H1 (cell line): ENCODE results near the gene ISCA2. TPM values are rescaled to one million over a fixed set of nuclear protein-coding genes. Genes with fewer than 3 reads are reported as not detected.

ENCODE experiments used
- CTCF ChIA-PET: fragments of 300-600 bp; sonication (Branson Sonifier 250); formaldehyde crosslinking; loops from one replicate; lab custom pipeline; 2021; ENCODE audit not compliant: partially characterized antibody; lab: Charles Lee
- POLR2A ChIA-PET: fragments of 300-600 bp; sonication (Branson Sonifier 250); formaldehyde crosslinking; loops from one replicate; lab custom pipeline; 2021; ENCODE audit warnings: inconsistent platforms; ENCODE audit not compliant: partially characterized antibody; lab: Charles Lee
- DNase-seq, 2 experiments: peaks; one replicate each; pipeline versions ENCODE4 v3.0.0 to v3.0.0-alpha.2; 2010 to 2022; ENCODE audit warnings: low spot score in 2 of 2, low read depth in 1 of 2, mixed read lengths in 1 of 2
- FAIRE-seq: peaks from 2 replicates; lab custom pipeline; 2011; peaks lifted over from hg19 to GRCh38; lab: Jason Lieb, UNC
- H2AFZ ChIP-seq: 2 replicates; pipeline ENCODE4 v1.8.1; 2012; ENCODE audit warnings: low read length, inconsistent platforms
- H2AK5ac ChIP-seq: 2 replicates; pipeline ENCODE4 v1.6.1; 2013; ENCODE audit warnings: low read depth, low read length
- H2BK120ac ChIP-seq: replicated peaks from 2 replicates; pipeline ENCODE3; 2013; ENCODE audit warnings: low read depth, low read length, inconsistent platforms
- H2BK12ac ChIP-seq: 2 replicates; pipeline ENCODE4 v1.6.1; 2013; ENCODE audit warnings: low read depth, low read length
- H2BK15ac ChIP-seq: 2 replicates; pipeline ENCODE4 v1.6.1; 2013; ENCODE audit warnings: low read length
- H2BK20ac ChIP-seq: 2 replicates; pipeline ENCODE4 v1.6.1; 2013; ENCODE audit warnings: low read length
- H2BK5ac ChIP-seq: 2 replicates; pipeline ENCODE4 v1.6.1; 2013; ENCODE audit warnings: low read depth, low read length
- H3K14ac ChIP-seq: 2 replicates; pipeline ENCODE4 v1.6.1; 2013; ENCODE audit warnings: inconsistent platforms; ENCODE audit not compliant: insufficient read length
- H3K18ac ChIP-seq: 2 replicates; pipeline ENCODE4 v1.6.1; 2013; ENCODE audit warnings: low read length; ENCODE audit errors: extremely low read depth
- H3K23ac ChIP-seq: 2 replicates; pipeline ENCODE4 v1.6.1; 2013; ENCODE audit warnings: inconsistent platforms; ENCODE audit not compliant: insufficient read length
- H3K23me2 ChIP-seq: 2 replicates; pipeline ENCODE4 v1.6.1; 2013; ENCODE audit warnings: low read depth, low read length
- H3K27ac ChIP-seq: 2 replicates; pipeline ENCODE4 v1.6.1; 2011; ENCODE audit warnings: low read depth, low read length, inconsistent platforms
- H3K27me3 ChIP-seq, 4 experiments: replicated peaks in 1 of 4; 1 replicate in 1 of 4; 2 replicates in 3 of 4; pipeline versions ENCODE4 v1.6.1 to v1.8.1; 2011 to 2013; ENCODE audit warnings: low read length in 3 of 4, mild to moderate bottlenecking in 3 of 4, inconsistent platforms in 2 of 4, mixed read lengths in 2 of 4, moderate library complexity in 1 of 4; ENCODE audit not compliant: control insufficient read depth in 3 of 4, insufficient read depth in 3 of 4; ENCODE audit errors: extremely low read depth in 1 of 4
- H3K36me3 ChIP-seq, 4 experiments: 2 replicates each; pipeline versions ENCODE4 v1.6.1 to v1.8.1; 2011 to 2013; ENCODE audit warnings: mild to moderate bottlenecking in 4 of 4, low read length in 3 of 4, moderate library complexity in 2 of 4, control low read depth in 1 of 4, inconsistent platforms in 1 of 4; ENCODE audit not compliant: insufficient read depth in 4 of 4, control insufficient read depth in 2 of 4
- H3K4ac ChIP-seq: replicated peaks from 2 replicates; pipeline ENCODE3; 2013; ENCODE audit warnings: low read length, low read depth, mixed read lengths, inconsistent platforms; ENCODE audit not compliant: insufficient read length
- H3K4me1 ChIP-seq, 4 experiments: replicated peaks in 1 of 4; 1 replicate in 1 of 4; 2 replicates in 3 of 4; pipeline versions ENCODE4 v1.6.1 to v1.8.1; 2011 to 2013; ENCODE audit warnings: low read length in 3 of 4, inconsistent platforms in 2 of 4, mixed read lengths in 1 of 4; ENCODE audit not compliant: insufficient read depth in 4 of 4, control insufficient read depth in 3 of 4
- H3K4me2 ChIP-seq, 2 experiments: 2 replicates each; pipeline versions ENCODE4 v1.6.1 to v1.8.1; 2011 to 2013; ENCODE audit warnings: low read depth in 2 of 2, low read length in 2 of 2, control low read depth in 1 of 2, inconsistent platforms in 1 of 2, mild to moderate bottlenecking in 1 of 2; ENCODE audit not compliant: insufficient read depth in 1 of 2
- H3K4me3 ChIP-seq, 4 experiments: fragments of 200-600, 300-600 bp in 1 of 4; sonication (generic), shearing (Covaris generic), sonication (Bioruptor Twin) in 1 of 4; 2 replicates each; pipeline versions ENCODE4 v1.5.1 to v1.8.1; 2011 to 2016; ENCODE audit warnings: low read length in 4 of 4, low read depth in 3 of 4, control low read depth in 2 of 4, inconsistent platforms in 2 of 4, mild to moderate bottlenecking in 2 of 4, mixed read lengths in 1 of 4, moderate library complexity in 1 of 4; ENCODE audit not compliant: insufficient read depth in 2 of 4; ENCODE audit errors: extremely low read depth in 1 of 4
- H3K56ac ChIP-seq: replicated peaks from 2 replicates; pipeline ENCODE3; 2013; ENCODE audit warnings: low read depth, mild to moderate bottlenecking, mixed read lengths, low read length, inconsistent platforms; ENCODE audit not compliant: insufficient read length
- H3K79me1 ChIP-seq: 2 replicates; pipeline ENCODE4 v1.6.1; 2013; ENCODE audit warnings: low read depth, low read length, control low read depth
- H3K79me2 ChIP-seq, 2 experiments: 2 replicates each; pipeline versions ENCODE4 v1.6.1 to v1.8.1; 2012 to 2013; ENCODE audit warnings: low read length in 2 of 2, mild to moderate bottlenecking in 2 of 2, inconsistent platforms in 1 of 2; ENCODE audit not compliant: insufficient read depth in 2 of 2, control insufficient read depth in 1 of 2
- H3K9ac ChIP-seq, 4 experiments: replicated peaks in 1 of 4; 1 replicate in 1 of 4; 2 replicates in 3 of 4; pipeline versions ENCODE4 v1.6.1 to v1.8.1; 2011 to 2013; ENCODE audit warnings: low read depth in 3 of 4, low read length in 3 of 4, control low read depth in 2 of 4, mild to moderate bottlenecking in 2 of 4, moderate library complexity in 2 of 4, inconsistent platforms in 1 of 4; ENCODE audit errors: extremely low read depth in 1 of 4
- H3K9me3 ChIP-seq, 2 experiments: 2 replicates each; pipeline versions ENCODE4 v1.6.1 to v1.8.1; 2012 to 2013; ENCODE audit warnings: mild to moderate bottlenecking in 2 of 2, moderate library complexity in 2 of 2, control low read depth in 1 of 2, inconsistent platforms in 1 of 2, low read depth in 1 of 2, low read length in 1 of 2, mixed read lengths in 1 of 2; ENCODE audit not compliant: insufficient read depth in 2 of 2
- H4K20me1 ChIP-seq, 2 experiments: replicated peaks in 1 of 2; 2 replicates each; pipeline versions ENCODE3 to v1.8.1; 2011 to 2013; ENCODE audit warnings: inconsistent platforms in 2 of 2, low read length in 2 of 2, mild to moderate bottlenecking in 1 of 2; ENCODE audit not compliant: insufficient read depth in 2 of 2, control insufficient read depth in 1 of 2
- H4K5ac ChIP-seq: 2 replicates; pipeline ENCODE4 v1.6.1; 2013; ENCODE audit warnings: low read length, low read depth, mixed read lengths, inconsistent platforms; ENCODE audit not compliant: insufficient read length
- H4K8ac ChIP-seq: 2 replicates; pipeline ENCODE4 v1.8.0; 2013; ENCODE audit warnings: mild to moderate bottlenecking, moderate library complexity, low read length, inconsistent platforms; ENCODE audit not compliant: insufficient read depth; ENCODE audit errors: extremely low read depth
- H4K91ac ChIP-seq: replicated peaks from 2 replicates; pipeline ENCODE3; 2013; ENCODE audit warnings: low read length, mixed read lengths, inconsistent platforms; ENCODE audit not compliant: insufficient read length
- ATF2 ChIP-seq: IDR thresholded peaks from 2 replicates; pipeline ENCODE4 v1.6.1; 2012; ENCODE audit warnings: low read length, inconsistent platforms
- BACH1 ChIP-seq: IDR thresholded peaks from 2 replicates; pipeline ENCODE4 v1.6.1; 2012; ENCODE audit warnings: low read length, improper control_type of control experiment
- CBX5 ChIP-seq: fragments of 300-800, 300-1000 bp; sonication (generic); IDR thresholded peaks from 2 replicates; pipeline ENCODE4 v1.7.1; 2016; ENCODE audit warnings: antibody characterized with exemption, low read length, low read depth
- CHD1 ChIP-seq: IDR thresholded peaks from 2 replicates; pipeline ENCODE4 v1.6.1; 2012; ENCODE audit warnings: low read depth, low read length, improper control_type of control experiment
- HDAC6 ChIP-seq: IDR thresholded peaks from one replicate; pipeline ENCODE4 v1.7.1; 2012; ENCODE audit warnings: low read depth, mild to moderate bottlenecking, inconsistent platforms, low read length, moderate library complexity
- NRF1 ChIP-seq: IDR thresholded peaks from 2 replicates; pipeline ENCODE4 v1.6.1; 2011; ENCODE audit warnings: mild to moderate bottlenecking, low read depth, low read length, improper control_type of control experiment
- POU5F1 ChIP-seq: IDR thresholded peaks from 2 replicates; pipeline ENCODE4 v1.6.1; 2011; ENCODE audit warnings: low read depth, mild to moderate bottlenecking, low read length, moderate library complexity
- SP4 ChIP-seq: IDR thresholded peaks from 2 replicates; pipeline ENCODE4 v1.6.1; 2012; ENCODE audit warnings: low read length, inconsistent platforms
- TAF1 ChIP-seq: IDR thresholded peaks from 2 replicates; pipeline ENCODE4 v1.6.1; 2011; ENCODE audit warnings: mild to moderate bottlenecking, low read depth, low read length
- TAF7 ChIP-seq: optimal IDR thresholded peaks from 2 replicates; pipeline ENCODE3; 2011; ENCODE audit warnings: low read depth, mild to moderate bottlenecking, inconsistent platforms, low read length, moderate library complexity, borderline replicate concordance
- WGBS, 2 experiments: shearing (Covaris generic) in 1 of 2; methylation state at CpG; one replicate each; pipeline versions ENCODE4 v1.1.6 to v1.1.7; 2013 to 2015; ENCODE audit warnings: low lambda C conversion rate in 2 of 2, mixed read lengths in 2 of 2, inconsistent platforms in 1 of 2, low coverage in 1 of 2, missing lambda C conversion rate in 1 of 2; ENCODE audit not compliant: insufficient replicate concordance in 2 of 2, insufficient coverage in 1 of 2, insufficient read length in 1 of 2; ENCODE audit errors: extremely low coverage in 1 of 2, missing lambda C conversion rate in 1 of 2; 5-methylcytosine and 5-hydroxymethylcytosine counted together
- polyA plus RNA-seq, 7 experiments: library from polyadenylated mRNA; depleted of rRNA in 3 of 7; stranded (reverse) in 5 of 7; unstranded in 2 of 7; fragments of >200 nt in 5 of 7; fragments of 200-250 nt in 2 of 7; gene quantifications; 1 replicate in 5 of 7; 2 replicates in 1 of 7; 4 replicates in 1 of 7; pipeline versions ENCODE4 v1.2.1 to v1.2.3, GENCODE V29; 2011 to 2013; ENCODE audit warnings: missing spikeins in 2 of 7, mixed read lengths in 2 of 7
- total RNA-seq: library from RNA; stranded (reverse); fragmentation: NEBNext Ultra II Directional; extraction: Animal tissue kit (Norgen Biotek cat#: 25700); gene quantifications from 2 replicates; pipeline ENCODE4 v1.2.1, GENCODE V29; 2021
- TF ChIP-seq, protein P1 (sequence below): IDR thresholded peaks from 2 replicates; pipeline ENCODE4 v1.6.1; 2011; ENCODE audit warnings: low read length, improper control_type of control experiment

ISCA2 gene
- total and polyA plus RNA-seq, 2 of the 8 experiments (the other 6 are each of a cell fraction or from before 2014, with no cell fraction given) = 43.5 to 78.6 TPM

DNA sequence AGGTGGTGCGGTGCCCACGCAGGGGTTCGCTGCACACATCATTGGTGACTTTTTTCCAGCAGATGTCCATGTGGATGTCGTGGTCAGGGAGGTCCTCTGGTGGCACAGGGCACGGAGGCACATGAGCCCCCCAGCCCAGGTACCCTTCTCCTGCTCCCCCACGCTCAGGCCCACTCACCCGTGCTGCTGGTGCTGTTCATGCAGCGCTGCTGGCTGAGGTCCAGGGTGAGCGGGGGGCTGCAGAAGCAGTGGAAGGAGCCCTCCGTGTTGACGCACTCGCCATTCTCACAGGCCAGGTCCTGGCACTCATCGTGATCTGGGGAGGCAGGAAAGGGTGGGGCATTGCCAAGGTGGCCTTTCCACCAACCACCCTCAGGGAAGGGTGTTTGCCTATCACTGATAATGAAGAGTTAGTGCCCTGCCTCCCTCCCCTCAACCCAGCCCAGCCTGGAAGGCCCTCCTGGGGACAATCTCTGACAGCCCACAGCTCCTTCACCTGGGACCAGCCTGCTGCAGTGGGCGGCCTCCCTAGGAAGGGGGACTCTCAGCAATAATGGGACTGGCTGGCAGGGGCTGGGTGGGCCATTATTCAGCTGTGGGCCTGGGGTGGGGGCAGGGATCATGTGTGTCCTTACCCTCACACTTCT is 9.8 kb downstream of the ISCA2 start:
- WGBS, 2 experiments = 91% methylated on average over 14 of the region's 14 CpGs; no CpG with 5 or more reads in 1 of the 2 experiments
- ChIA-PET POLR2A (interaction anchor here (0.7 kb wide), 1 partner anchor 28 kb away, joined by 3 read pairs; no protein-coding TSS in a partner anchor), CTCF (interaction anchor here (0.6 to 5.1 kb wide), 30 partner anchors 13 to 301 kb away, joined by 3 to 61 read pairs (median 5); no protein-coding TSS in a partner anchor)
- DNase-seq = no peak
- no peaks in the 10 kb centered on the region for H3K9me3 ChIP-seq
- no peak overlapping the region for H4K8ac ChIP-seq
- no peaks in the 10 kb centered on the region for H3K79me1 ChIP-seq
- H2BK120ac ChIP-seq = no peak overlapping the region
- no peak overlapping the region for H2BK12ac ChIP-seq
- H3K23me2 ChIP-seq = no peaks in the 10 kb centered on the region
- H2BK15ac ChIP-seq = no peak overlapping the region; the same call in 1 of the 2 replicates
- no peaks in the 10 kb centered on the region for H3K27me3 ChIP-seq
- H3K4ac ChIP-seq = no peak overlapping the region
- no peak overlapping the region for H3K4me2 ChIP-seq
- no peak overlapping the region for H2BK5ac ChIP-seq
- H3K23ac ChIP-seq = no peak overlapping the region
- peaks cover 0 to 1% of the 10 kb centered on the region in 2 experiments for H4K20me1 ChIP-seq
- no peak overlapping the region for H3K27ac ChIP-seq
- no peaks in the 10 kb centered on the region for H3K79me2 ChIP-seq
- H3K18ac ChIP-seq = no peak overlapping the region
- H4K5ac ChIP-seq = no peak overlapping the region
- no peaks in the 10 kb centered on the region for H3K36me3 ChIP-seq
- no peak overlapping the region for H3K56ac ChIP-seq
- H3K4me3 ChIP-seq = no peak overlapping the region
- H2AFZ ChIP-seq = no peak overlapping the region
- no peak for TF ChIP-seq TAF7
- TF ChIP-seq BACH1 = no peak
- no peak for TF ChIP-seq CBX5
- no peak for TF ChIP-seq SP4
- no peak for TF ChIP-seq HDAC6
- no peak for TF ChIP-seq TAF1
- no peak for TF ChIP-seq NRF1
- no peak for TF ChIP-seq CHD1
- no peak for TF ChIP-seq ATF2
- no peak for TF ChIP-seq POU5F1
- TF ChIP-seq, protein P1, sequence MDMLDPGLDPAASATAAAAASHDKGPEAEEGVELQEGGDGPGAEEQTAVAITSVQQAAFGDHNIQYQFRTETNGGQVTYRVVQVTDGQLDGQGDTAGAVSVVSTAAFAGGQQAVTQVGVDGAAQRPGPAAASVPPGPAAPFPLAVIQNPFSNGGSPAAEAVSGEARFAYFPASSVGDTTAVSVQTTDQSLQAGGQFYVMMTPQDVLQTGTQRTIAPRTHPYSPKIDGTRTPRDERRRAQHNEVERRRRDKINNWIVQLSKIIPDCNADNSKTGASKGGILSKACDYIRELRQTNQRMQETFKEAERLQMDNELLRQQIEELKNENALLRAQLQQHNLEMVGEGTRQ = no peak
- no peak overlapping the region for H3K9ac ChIP-seq
- H3K14ac ChIP-seq = no peak overlapping the region
- FAIRE-seq = no peak
- no peak overlapping the region for H4K91ac ChIP-seq
- H3K4me1 ChIP-seq = peaks cover 4 to 19% (median 16%) of the 10 kb centered on the region in 4 experiments
- no peak overlapping the region for H2BK20ac ChIP-seq
- H2AK5ac ChIP-seq = no peak overlapping the region
